ENCODE data around the gene EPHB2.

- TF ChIP-seq EZH2 (IDR thresholded peaks at IDR 0.05; ENCODE audit: borderline replicate concordance, low read depth, low read length, severe bottlenecking) = no peak
- no peak for TF ChIP-seq CTCF (IDR thresholded peaks at IDR 0.05; ENCODE audit: extremely low read depth in 1 of 2, insufficient read depth in 1 of 2, low read depth in 1 of 2, low read length in 2 of 2)
- no peak for TF ChIP-seq POLR2A (IDR thresholded peaks at IDR 0.05; ENCODE audit: low read depth, low read length)
These were observed 166.7 kb downstream of the EPHB2 start for GRCh38 chr1:22877112-22877915.
